SK-N-SH treated with all-trans-retinoic acid at 6 μM for 48 hours (cell line): ENCODE measurements around the gene TMEM200A.

Experiments
- BACH2 ChIP-seq: fragments of 250-450 bp; sonication (Bioruptor Pico); IDR thresholded peaks from 2 replicates; pipeline ENCODE4 v1.9.0; 2021; ENCODE audit warnings: mild to moderate bottlenecking, borderline replicate concordance
- CSDC2 ChIP-seq: fragments of 250-450 bp; sonication (Bioruptor Pico); IDR thresholded peaks from 2 replicates; pipeline ENCODE4 v1.5.0; 2020; ENCODE audit warnings: mild to moderate bottlenecking, moderate library complexity
- ESRRG ChIP-seq: fragments of 250-450 bp; sonication (Bioruptor Pico); IDR thresholded peaks from 2 replicates; pipeline ENCODE4 v1.6.1; 2021; ENCODE audit warnings: mild to moderate bottlenecking
- GLIS3 ChIP-seq: fragments of 250-450 bp; sonication (Bioruptor Pico); IDR thresholded peaks from 2 replicates; pipeline ENCODE4 v1.5.0; 2020; ENCODE audit warnings: mild to moderate bottlenecking, moderate library complexity
- ISL1 ChIP-seq: fragments of 250-450 bp; sonication (Bioruptor Pico); IDR thresholded peaks from 2 replicates; pipeline ENCODE4 v2.1.2; 2022; ENCODE audit warnings: mild to moderate bottlenecking, moderate library complexity
- PATZ1 ChIP-seq: fragments of 250-450 bp; sonication (Bioruptor Pico); IDR thresholded peaks from 2 replicates; pipeline ENCODE4 v1.8.0; 2020; ENCODE audit warnings: mild to moderate bottlenecking, moderate library complexity, borderline replicate concordance
- PPARA ChIP-seq: fragments of 250-450 bp; sonication (Bioruptor Pico); IDR thresholded peaks from 2 replicates; pipeline ENCODE4 v1.5.0; 2020; ENCODE audit warnings: mild to moderate bottlenecking, borderline replicate concordance
- RARB ChIP-seq: fragments of 250-450 bp; sonication (Bioruptor Pico); IDR thresholded peaks from 2 replicates; pipeline ENCODE4 v1.8.0; 2021; ENCODE audit warnings: mild to moderate bottlenecking, moderate library complexity
- TCF4 ChIP-seq: fragments of 250-450 bp; sonication (Bioruptor Pico); IDR thresholded peaks from 2 replicates; pipeline ENCODE4 v1.8.0; 2021; ENCODE audit warnings: mild to moderate bottlenecking, moderate library complexity, borderline replicate concordance
- TOX ChIP-seq: fragments of 250-450 bp; sonication (Bioruptor Pico); IDR thresholded peaks from 2 replicates; pipeline ENCODE4 v1.8.0; 2021; ENCODE audit warnings: mild to moderate bottlenecking, moderate library complexity, borderline replicate concordance
- ZFP3 ChIP-seq: fragments of 250-450 bp; sonication (Bioruptor Pico); IDR thresholded peaks from 2 replicates; pipeline ENCODE4 v1.5.0; 2020; ENCODE audit warnings: mild to moderate bottlenecking, moderate library complexity
- ZFP30 ChIP-seq: fragments of 450-650 bp; formaldehyde crosslinking; IDR thresholded peaks from 2 replicates; pipeline ENCODE4 v1.5.0; 2022; ENCODE audit warnings: mild to moderate bottlenecking, moderate library complexity
- ZNF8 ChIP-seq: fragments of 450-650 bp; formaldehyde crosslinking; IDR thresholded peaks from 2 replicates; pipeline ENCODE4 v1.5.0; 2020; ENCODE audit warnings: mild to moderate bottlenecking, moderate library complexity

- TF ChIP-seq TOX (CRISPR knock-in tag), result no peak
- TF ChIP-seq CSDC2 (CRISPR knock-in tag), result no peak
- no peak for TF ChIP-seq ZFP30 (CRISPR knock-in tag)
- no peak for TF ChIP-seq ZNF8
- TF ChIP-seq GLIS3, result no peak
- TF ChIP-seq ISL1, result no peak
- no peak for TF ChIP-seq PATZ1
- no peak for TF ChIP-seq ZFP3 (CRISPR knock-in tag)
- TF ChIP-seq RARB (CRISPR knock-in tag), result no peak
- TF ChIP-seq ESRRG (CRISPR knock-in tag), result no peak
- TF ChIP-seq BACH2 (CRISPR knock-in tag), result no peak
- TF ChIP-seq TCF4, result no peak
- no peak for TF ChIP-seq PPARA (CRISPR knock-in tag)
Observed at GRCh38 chr6:130385064-130385695, 19.4 kb downstream of the TMEM200A start.
